Activated CD8-positive, alpha-beta T cell treated with anti-CD3 and anti-CD28 coated beads for 36 hours (primary cell): ENCODE data around the gene PRRT1B. TPM values are rescaled to one million over a fixed set of nuclear protein-coding genes. Genes with fewer than 3 reads are reported as not detected.

ENCODE experiments used
- ATAC-seq: fragments of 200-7000 bp; cut with Tn5 transposase; one replicate; pipeline ENCODE4 v1.10.0; 2021; ENCODE audit warnings: mild to moderate bottlenecking, moderate library complexity
- CTCF ChIA-PET: fragments of 350-600 bp; sonication (Branson Sonifier 250); formaldehyde crosslinking; loops from one replicate; lab custom pipeline; 2021; ENCODE audit warnings: antibody characterized with exemption; lab: Charles Lee
- POLR2A ChIA-PET: fragments of 350-600 bp; sonication (Branson Sonifier 250); formaldehyde crosslinking; loops from one replicate; lab custom pipeline; 2021; ENCODE audit warnings: antibody characterized with exemption; lab: Charles Lee
- DNase-seq: peaks from one replicate; pipeline ENCODE4 v3.0.0-alpha.2; 2020
- H3K27ac Mint-ChIP-seq: one replicate; pipeline ENCODE4 v1.8.0; 2021; ENCODE audit warnings: mild to moderate bottlenecking, mixed read lengths
- H3K27me3 Mint-ChIP-seq: one replicate; pipeline ENCODE4 v1.8.0; 2021; ENCODE audit warnings: mixed read lengths
- H3K36me3 Mint-ChIP-seq: one replicate; pipeline ENCODE4 v1.8.0; 2021; ENCODE audit warnings: low read depth, mixed read lengths
- H3K4me1 Mint-ChIP-seq: one replicate; pipeline ENCODE4 v1.8.0; 2021; ENCODE audit warnings: low read depth, mixed read lengths
- H3K4me3 Mint-ChIP-seq: one replicate; pipeline ENCODE4 v1.8.0; 2021; ENCODE audit warnings: mild to moderate bottlenecking, moderate library complexity, mixed read lengths
- H3K9me3 Mint-ChIP-seq: one replicate; pipeline ENCODE4 v1.8.0; 2021; ENCODE audit warnings: mixed read lengths
- intact Hi-C: fragments of 100-400 bp; cut with micrococcal nuclease; formaldehyde crosslinking; loops from one replicate; pipeline ENCODE4 v1.10.0; 2022
- total RNA-seq, 2 experiments: library from RNA; stranded (reverse); gene quantifications; one replicate each; pipeline ENCODE4 v1.2.3, GENCODE V29; 2021
- TF ChIP-seq, protein P1 (sequence below): fragments of 200-600 bp; IDR thresholded peaks from one replicate; pipeline ENCODE4 v1.8.0; 2022; ENCODE audit warnings: antibody characterized with exemption, mild to moderate bottlenecking

The PRRT1B gene
- total RNA-seq, 2 experiments from 2014 or later = not detected

DNA sequence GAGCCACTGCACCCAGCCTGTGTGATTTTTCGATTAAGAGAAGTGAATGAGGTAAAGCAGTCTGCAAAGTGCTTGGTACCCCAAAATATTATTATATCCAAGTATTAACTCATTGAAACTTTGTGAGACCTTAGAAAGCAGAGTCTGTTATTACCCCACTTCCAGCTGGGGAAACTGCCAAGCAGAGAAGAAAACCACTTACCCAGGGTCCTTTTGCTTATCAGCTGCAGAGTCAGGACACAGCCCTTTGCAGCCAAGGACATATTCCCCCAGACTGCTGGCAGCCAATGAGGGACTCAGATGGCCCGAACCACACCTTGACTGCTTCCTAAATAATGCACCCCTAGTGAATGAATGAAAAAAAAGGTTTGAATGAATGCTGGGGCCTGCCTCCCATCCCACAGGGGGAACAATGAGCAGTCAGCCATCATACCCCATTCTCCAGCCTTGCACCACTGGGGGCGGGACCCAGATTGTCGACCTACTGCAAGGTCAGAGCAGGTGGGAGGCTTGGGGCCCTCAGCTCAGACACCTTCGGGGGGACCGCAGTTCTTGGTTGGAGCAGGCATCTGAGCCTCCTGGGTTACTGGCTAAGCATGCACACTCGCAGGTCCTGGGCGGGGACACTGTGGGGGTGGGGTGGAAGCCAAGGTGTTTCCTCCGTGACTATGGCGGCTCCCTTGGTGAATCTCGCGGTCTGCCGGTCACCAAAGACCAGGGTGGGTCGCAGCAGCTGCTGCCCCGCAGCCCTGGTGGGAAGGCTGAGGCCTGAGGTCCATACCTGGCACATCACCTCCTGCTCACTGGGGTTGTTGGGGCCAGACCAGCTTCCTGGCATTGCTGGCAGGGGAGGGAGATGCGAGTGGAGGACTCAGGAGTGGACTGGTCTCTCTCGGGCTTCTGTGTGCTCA lies 29.7 kb downstream of the PRRT1B start:
- H3K36me3 Mint-ChIP-seq = peaks cover 34% of the 10 kb centered on the region
- ChIA-PET POLR2A (no interaction called here), CTCF (no interaction called here)
- H3K9me3 Mint-ChIP-seq = no peaks in the 10 kb centered on the region
- no peaks in the 10 kb centered on the region for H3K27me3 Mint-ChIP-seq
- TF ChIP-seq, protein P1, sequence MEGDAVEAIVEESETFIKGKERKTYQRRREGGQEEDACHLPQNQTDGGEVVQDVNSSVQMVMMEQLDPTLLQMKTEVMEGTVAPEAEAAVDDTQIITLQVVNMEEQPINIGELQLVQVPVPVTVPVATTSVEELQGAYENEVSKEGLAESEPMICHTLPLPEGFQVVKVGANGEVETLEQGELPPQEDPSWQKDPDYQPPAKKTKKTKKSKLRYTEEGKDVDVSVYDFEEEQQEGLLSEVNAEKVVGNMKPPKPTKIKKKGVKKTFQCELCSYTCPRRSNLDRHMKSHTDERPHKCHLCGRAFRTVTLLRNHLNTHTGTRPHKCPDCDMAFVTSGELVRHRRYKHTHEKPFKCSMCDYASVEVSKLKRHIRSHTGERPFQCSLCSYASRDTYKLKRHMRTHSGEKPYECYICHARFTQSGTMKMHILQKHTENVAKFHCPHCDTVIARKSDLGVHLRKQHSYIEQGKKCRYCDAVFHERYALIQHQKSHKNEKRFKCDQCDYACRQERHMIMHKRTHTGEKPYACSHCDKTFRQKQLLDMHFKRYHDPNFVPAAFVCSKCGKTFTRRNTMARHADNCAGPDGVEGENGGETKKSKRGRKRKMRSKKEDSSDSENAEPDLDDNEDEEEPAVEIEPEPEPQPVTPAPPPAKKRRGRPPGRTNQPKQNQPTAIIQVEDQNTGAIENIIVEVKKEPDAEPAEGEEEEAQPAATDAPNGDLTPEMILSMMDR = no peak
- H3K4me3 Mint-ChIP-seq = no peak overlapping the region
- peaks cover 23% of the 10 kb centered on the region for H3K4me1 Mint-ChIP-seq
- no peak for DNase-seq
- intact Hi-C loops = no loop called here
- H3K27ac Mint-ChIP-seq = no peak overlapping the region
- no peak for ATAC-seq

DNA sequence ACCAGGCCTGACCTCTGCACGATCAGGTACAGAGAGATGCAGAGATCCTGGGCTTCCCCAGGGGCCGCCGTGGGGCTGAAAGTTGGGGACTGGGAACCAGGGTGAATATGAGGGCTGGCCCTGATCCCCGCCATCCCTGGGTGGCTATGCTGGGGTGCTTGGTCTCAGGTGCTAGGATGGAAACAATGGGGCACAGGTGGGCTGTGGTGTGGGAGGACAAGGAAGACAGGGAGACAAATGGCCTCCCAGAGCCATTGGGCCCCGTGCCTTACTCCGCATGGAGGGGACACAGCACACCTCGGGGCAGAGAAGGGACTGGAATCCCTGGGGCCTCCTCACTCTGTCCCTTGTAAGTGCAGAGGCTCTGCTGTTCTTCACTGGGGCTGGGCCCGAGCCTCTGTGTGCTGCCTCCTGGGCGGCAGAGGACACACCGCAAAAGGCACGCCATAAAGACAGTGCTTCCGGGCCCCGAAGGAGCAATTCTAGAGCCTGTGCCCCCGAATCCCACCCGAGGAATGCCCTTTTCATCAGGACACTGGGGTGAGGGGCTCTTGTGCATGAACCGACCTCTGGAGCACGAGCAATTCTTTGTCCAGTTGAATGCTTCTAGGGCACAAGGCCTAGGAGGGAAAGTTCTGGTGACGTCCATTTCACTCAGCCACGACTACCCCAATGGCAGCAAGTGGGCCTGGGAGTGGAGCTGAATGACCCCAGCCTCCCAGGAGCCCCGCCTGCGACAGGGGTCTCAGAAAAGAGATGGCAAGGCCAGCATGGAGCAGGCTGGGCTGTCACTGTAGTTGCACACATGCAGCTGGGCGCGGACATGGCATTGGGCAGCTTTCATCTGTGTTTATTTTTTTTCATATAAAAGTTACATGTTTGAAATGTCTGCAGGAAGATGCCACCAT lies 30.9 kb downstream of the PRRT1B start:
- Mint-ChIP-seq H3K4me3 (no peak overlapping the region), H3K36me3 (peaks cover 33% of the 10 kb centered on the region), H3K27ac (no peak overlapping the region), H3K4me1 (peaks cover 23% of the 10 kb centered on the region), H3K27me3 (no peaks in the 10 kb centered on the region), H3K9me3 (no peaks in the 10 kb centered on the region)
- DNase-seq (no peak), ATAC-seq (no peak)
- TF ChIP-seq, protein P1 = no peak
- CTCF ChIA-PET = no interaction called here
- POLR2A ChIA-PET = no interaction called here
- intact Hi-C loops = no loop called here

DNA sequence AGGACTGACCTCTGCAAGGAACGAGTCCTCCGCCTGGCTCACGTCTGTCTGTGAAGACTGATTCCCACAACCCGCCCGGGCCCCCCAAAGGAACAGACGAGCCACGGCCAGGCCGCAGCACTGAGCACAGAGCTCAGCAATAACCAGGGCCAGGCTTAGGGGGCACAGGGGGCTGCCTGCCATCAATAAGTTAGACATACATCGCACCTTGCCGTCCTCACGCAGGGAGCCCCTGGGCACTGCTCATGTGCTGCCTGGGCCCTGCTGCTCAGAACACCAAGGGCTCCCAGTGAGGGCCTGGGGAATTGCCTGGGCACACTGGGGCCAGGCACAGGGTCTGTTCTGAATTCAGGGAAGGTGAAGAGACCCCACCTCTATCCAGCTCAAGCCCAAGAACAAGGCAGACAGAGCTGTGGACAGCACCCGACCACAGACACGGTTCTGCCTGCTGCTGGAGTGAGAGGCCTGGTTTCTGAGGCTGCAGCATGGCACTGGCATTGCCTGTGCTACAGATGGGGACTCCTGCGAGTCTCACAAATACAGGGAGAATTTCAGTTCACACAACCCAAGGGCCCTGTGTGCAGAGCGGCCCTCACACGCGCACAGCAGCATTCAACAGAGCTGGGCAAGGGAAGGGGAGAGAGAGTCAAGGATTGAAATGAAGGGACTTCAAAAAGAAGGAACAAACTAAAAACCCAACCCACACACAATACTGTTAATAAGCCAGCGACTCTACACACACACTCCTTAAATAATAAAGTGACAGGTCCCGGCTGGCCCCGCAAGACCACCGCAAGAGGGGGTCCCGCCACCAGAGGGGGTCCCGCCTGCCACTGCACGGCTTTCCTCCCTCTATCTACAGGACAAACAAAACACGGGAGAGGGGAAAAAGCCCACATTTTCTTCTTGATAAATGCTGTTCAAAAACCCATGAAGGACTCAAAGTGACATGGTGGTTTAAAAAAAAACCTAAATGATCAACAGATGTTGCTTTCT lies 32.0 kb downstream of the PRRT1B start:
- Mint-ChIP-seq H3K27ac (peak overlapping the region; percentile 94), H3K4me3 (no peak overlapping the region), H3K27me3 (no peaks in the 10 kb centered on the region), H3K4me1 (peaks cover 23% of the 10 kb centered on the region), H3K36me3 (peaks cover 36% of the 10 kb centered on the region), H3K9me3 (no peaks in the 10 kb centered on the region)
- no peak for ATAC-seq
- POLR2A ChIA-PET = no interaction called here
- DNase-seq = no peak
- TF ChIP-seq, protein P1 = no peak
- CTCF ChIA-PET = interaction anchor here (0.8 kb wide), 1 partner anchor 14 kb away, joined by 3 read pairs; no protein-coding TSS in a partner anchor
- intact Hi-C loops = no loop called here

DNA sequence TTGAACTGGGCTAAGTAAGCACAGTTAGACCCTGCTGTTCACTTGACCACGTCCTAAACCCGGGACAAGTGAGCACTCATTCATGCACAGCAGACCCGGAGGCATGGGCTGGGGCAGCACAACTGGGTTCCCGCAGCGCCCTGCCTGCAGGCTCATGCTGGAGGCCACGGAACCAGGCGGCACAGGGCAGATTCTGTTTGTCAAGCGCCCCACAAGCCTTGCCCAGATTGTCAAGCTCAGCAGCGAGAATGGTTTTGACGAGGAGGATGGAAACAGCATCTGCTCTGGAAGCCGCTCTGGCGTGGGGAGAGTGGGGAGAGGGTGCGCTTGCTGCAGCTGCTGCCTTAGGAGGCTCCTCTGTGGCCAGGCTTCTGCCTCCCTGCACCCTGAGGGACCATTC lies 32.7 kb downstream of the PRRT1B start:
- TF ChIP-seq, protein P1 = no peak
- Mint-ChIP-seq H3K36me3 (peaks cover 32% of the 10 kb centered on the region), H3K27me3 (no peaks in the 10 kb centered on the region), H3K4me3 (no peak overlapping the region), H3K27ac (peak overlapping the region; percentile 94), H3K4me1 (peaks cover 23% of the 10 kb centered on the region), H3K9me3 (no peaks in the 10 kb centered on the region)
- ChIA-PET POLR2A (interaction anchor here (1.0 to 1.4 kb wide), 2 partner anchors 21 to 53 kb away, joined by 3 to 4 read pairs; no protein-coding TSS in a partner anchor), CTCF (interaction anchor here (1.0 kb wide), 1 partner anchor 171 kb away, joined by 3 read pairs; no protein-coding TSS in a partner anchor)
- ATAC-seq = no peak
- intact Hi-C loops = no loop called here
- DNase-seq = no peak
